ENCODE data around the gene HNRNPR.

DNA sequence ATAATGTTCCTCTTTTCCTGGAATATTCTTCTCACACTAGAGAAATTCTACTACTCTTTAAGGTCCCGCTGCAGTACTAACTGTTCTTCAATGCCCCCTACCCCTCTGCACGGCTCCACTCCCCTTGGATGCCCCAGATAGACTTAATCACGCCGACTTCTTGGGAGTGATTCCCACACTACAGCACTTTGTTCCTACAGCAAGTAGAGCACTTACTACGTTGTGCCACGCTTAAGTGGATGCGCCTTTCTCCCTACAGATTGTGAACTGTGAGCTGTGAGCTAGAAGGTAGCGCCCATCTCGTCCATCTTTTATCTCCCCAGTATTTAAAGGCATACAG is 23.3 kb upstream of the HNRNPR start:
- TF ChIP-seq CTCF (IDR thresholded peaks at IDR 0.05) = no peak
- no peak for TF ChIP-seq POLR2A (IDR thresholded peaks at IDR 0.05)
- TF ChIP-seq POLR2AphosphoS5 (IDR thresholded peaks at IDR 0.05) = no peak

Data from sigmoid colon (tissue), 4 donors.